Panc1 (cell line): ENCODE results near the gene TM4SF20. TPM values are rescaled to one million over a fixed set of nuclear protein-coding genes. Genes with fewer than 3 reads are reported as not detected.

ENCODE experiments used
- ATAC-seq: fragments of 200-7000 bp; cut with Tn5 transposase; 2 replicates; pipeline ENCODE4 v1.9.1; 2020; ENCODE audit warnings: mild to moderate bottlenecking, moderate library complexity
- BruUV-seq: library from RNA; stranded (reverse); fragments of 400-500 nt; replicated peaks from 2 replicates; lab custom pipeline; 2021; lab: Mats Ljungman, UMichigan
- CTCF ChIA-PET: fragments of 300-600 bp; sonication (Branson Sonifier 250); formaldehyde crosslinking; loops from one replicate; lab custom pipeline; 2022; ENCODE audit warnings: antibody characterized with exemption; lab: Charles Lee
- POLR2A ChIA-PET: fragments of 300-600 bp; sonication (Branson Sonifier 250); formaldehyde crosslinking; loops from one replicate; lab custom pipeline; 2022; ENCODE audit warnings: antibody characterized with exemption; lab: Charles Lee
- DNase-seq: peaks from one replicate; pipeline ENCODE4 v3.0.0-alpha.2; 2010; ENCODE audit warnings: low read depth, low spot score
- H3K27ac ChIP-seq: 2 replicates; pipeline ENCODE4 v1.5.1; 2011; ENCODE audit warnings: mild to moderate bottlenecking, low read length, inconsistent platforms
- H3K27me3 ChIP-seq: fragments of 200-500 bp; sonication (Bioruptor generic); 2 replicates; pipeline ENCODE4 v1.6.0; 2014; ENCODE audit warnings: low read length, inconsistent platforms; ENCODE audit not compliant: control insufficient read depth, insufficient read depth
- H3K36me3 ChIP-seq: fragments of 200-500 bp; sonication (Bioruptor generic); 2 replicates; pipeline ENCODE4 v1.5.1; 2014; ENCODE audit warnings: inconsistent platforms, mild to moderate bottlenecking, low read length, moderate library complexity; ENCODE audit not compliant: control insufficient read depth, insufficient read depth
- H3K4me1 ChIP-seq: 2 replicates; pipeline ENCODE4 v1.5.1; 2011; ENCODE audit warnings: inconsistent platforms, mild to moderate bottlenecking, low read length, moderate library complexity; ENCODE audit not compliant: control insufficient read depth, insufficient read depth
- H3K4me3 ChIP-seq, 2 experiments: 2 replicates each; pipeline ENCODE4 v1.5.1; 2011 to 2012; ENCODE audit warnings: low read depth in 2 of 2, low read length in 2 of 2, mild to moderate bottlenecking in 2 of 2, inconsistent platforms in 1 of 2, moderate library complexity in 1 of 2
- H3K9me3 ChIP-seq: fragments of 200-500 bp; sonication (Bioruptor generic); 2 replicates; pipeline ENCODE4 v1.5.1; 2014; ENCODE audit warnings: low read depth, mild to moderate bottlenecking, inconsistent platforms, low read length, moderate library complexity; ENCODE audit not compliant: control insufficient read depth, insufficient read depth
- POLR2AphosphoS5 ChIP-seq: IDR thresholded peaks from 2 replicates; pipeline ENCODE4 v1.6.1; 2012; ENCODE audit warnings: mild to moderate bottlenecking, low read depth, low read length, moderate library complexity
- SIN3A ChIP-seq: IDR thresholded peaks from 2 replicates; pipeline ENCODE4 v1.6.1; 2012; ENCODE audit warnings: low read depth, mild to moderate bottlenecking, low read length, moderate library complexity, borderline replicate concordance; ENCODE audit not compliant: insufficient read depth
- TCF7L2 ChIP-seq: IDR thresholded peaks from 2 replicates; pipeline ENCODE4 v1.6.1; 2011; ENCODE audit warnings: mild to moderate bottlenecking, low read depth, low read length, inconsistent platforms
- in situ Hi-C: cut with HindIII; loops from 2 replicates; pipeline ENCODE4 v1.10.0; 2016; ENCODE audit warnings: low sequenced_read_pairs, low pct_unique_long_range_greater_than_20kb
- intact Hi-C: fragments of 100-400 bp; cut with micrococcal nuclease; formaldehyde crosslinking; loops from one replicate; pipeline ENCODE4 v1.10.0; 2022; ENCODE audit not compliant: unreplicated experiment
- total RNA-seq: library from RNA; stranded (reverse); gene quantifications from one replicate; pipeline ENCODE4 v1.2.1, GENCODE V29; 2021; ENCODE audit not compliant: unreplicated experiment
- TF ChIP-seq, protein P1 (sequence below): fragments of 450-650 bp; IDR thresholded peaks from 2 replicates; pipeline ENCODE4 v1.5.1; 2017; ENCODE audit warnings: mild to moderate bottlenecking
- TF ChIP-seq, protein P2 (sequence below), 2 experiments: IDR thresholded peaks; 2 replicates each; pipeline ENCODE4 v1.6.1; 2011 to 2012; ENCODE audit warnings: low read depth in 2 of 2, control low read depth in 1 of 2, low read length in 1 of 2, mild to moderate bottlenecking in 1 of 2, moderate library complexity in 1 of 2; ENCODE audit not compliant: insufficient read depth in 1 of 2

TM4SF20 gene
- total RNA-seq, 1 experiment from 2014 or later: not detected

DNA sequence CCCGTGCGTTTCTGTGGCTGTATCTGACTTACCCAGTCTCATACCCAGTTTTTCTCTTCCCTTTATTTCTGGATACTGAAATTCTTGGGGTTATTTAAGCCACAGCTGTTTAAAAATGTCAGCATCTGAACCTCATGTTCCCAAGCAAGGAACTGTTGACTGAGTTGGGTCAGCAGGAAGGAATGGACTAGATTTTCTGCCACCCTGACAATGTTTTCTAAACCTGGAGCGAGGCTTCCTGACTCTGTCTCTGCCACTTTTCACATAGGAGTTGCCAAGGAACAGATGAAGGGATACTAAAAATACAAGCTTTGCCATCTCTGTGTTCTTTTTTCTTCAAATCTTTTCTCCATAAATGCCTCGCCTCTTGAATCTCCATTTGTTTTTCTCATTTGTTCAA is 37.6 kb upstream of the TM4SF20 start:
- in situ Hi-C loops: no loop called here
- Histone ChIP-seq H3K36me3 (no peaks in the 10 kb centered on the region), H3K4me3 (no peak overlapping the region), H3K27ac (no peak overlapping the region), H3K4me1 (no peaks in the 10 kb centered on the region), H3K9me3 (no peaks in the 10 kb centered on the region), H3K27me3 (no peaks in the 10 kb centered on the region)
- intact Hi-C loops: no loop called here
- ATAC-seq (no peak), DNase-seq (no peak)
- ChIA-PET POLR2A (interaction anchor here (0.6 kb wide), 1 partner anchor 50 kb away, joined by 3 read pairs; no protein-coding TSS in a partner anchor), CTCF (no interaction called here)
- no peak for TF ChIP-seq SIN3A
- TF ChIP-seq, protein P1, sequence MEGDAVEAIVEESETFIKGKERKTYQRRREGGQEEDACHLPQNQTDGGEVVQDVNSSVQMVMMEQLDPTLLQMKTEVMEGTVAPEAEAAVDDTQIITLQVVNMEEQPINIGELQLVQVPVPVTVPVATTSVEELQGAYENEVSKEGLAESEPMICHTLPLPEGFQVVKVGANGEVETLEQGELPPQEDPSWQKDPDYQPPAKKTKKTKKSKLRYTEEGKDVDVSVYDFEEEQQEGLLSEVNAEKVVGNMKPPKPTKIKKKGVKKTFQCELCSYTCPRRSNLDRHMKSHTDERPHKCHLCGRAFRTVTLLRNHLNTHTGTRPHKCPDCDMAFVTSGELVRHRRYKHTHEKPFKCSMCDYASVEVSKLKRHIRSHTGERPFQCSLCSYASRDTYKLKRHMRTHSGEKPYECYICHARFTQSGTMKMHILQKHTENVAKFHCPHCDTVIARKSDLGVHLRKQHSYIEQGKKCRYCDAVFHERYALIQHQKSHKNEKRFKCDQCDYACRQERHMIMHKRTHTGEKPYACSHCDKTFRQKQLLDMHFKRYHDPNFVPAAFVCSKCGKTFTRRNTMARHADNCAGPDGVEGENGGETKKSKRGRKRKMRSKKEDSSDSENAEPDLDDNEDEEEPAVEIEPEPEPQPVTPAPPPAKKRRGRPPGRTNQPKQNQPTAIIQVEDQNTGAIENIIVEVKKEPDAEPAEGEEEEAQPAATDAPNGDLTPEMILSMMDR: no peak
- TF ChIP-seq POLR2AphosphoS5: no peak
- no peak for TF ChIP-seq TCF7L2
- TF ChIP-seq, protein P2, sequence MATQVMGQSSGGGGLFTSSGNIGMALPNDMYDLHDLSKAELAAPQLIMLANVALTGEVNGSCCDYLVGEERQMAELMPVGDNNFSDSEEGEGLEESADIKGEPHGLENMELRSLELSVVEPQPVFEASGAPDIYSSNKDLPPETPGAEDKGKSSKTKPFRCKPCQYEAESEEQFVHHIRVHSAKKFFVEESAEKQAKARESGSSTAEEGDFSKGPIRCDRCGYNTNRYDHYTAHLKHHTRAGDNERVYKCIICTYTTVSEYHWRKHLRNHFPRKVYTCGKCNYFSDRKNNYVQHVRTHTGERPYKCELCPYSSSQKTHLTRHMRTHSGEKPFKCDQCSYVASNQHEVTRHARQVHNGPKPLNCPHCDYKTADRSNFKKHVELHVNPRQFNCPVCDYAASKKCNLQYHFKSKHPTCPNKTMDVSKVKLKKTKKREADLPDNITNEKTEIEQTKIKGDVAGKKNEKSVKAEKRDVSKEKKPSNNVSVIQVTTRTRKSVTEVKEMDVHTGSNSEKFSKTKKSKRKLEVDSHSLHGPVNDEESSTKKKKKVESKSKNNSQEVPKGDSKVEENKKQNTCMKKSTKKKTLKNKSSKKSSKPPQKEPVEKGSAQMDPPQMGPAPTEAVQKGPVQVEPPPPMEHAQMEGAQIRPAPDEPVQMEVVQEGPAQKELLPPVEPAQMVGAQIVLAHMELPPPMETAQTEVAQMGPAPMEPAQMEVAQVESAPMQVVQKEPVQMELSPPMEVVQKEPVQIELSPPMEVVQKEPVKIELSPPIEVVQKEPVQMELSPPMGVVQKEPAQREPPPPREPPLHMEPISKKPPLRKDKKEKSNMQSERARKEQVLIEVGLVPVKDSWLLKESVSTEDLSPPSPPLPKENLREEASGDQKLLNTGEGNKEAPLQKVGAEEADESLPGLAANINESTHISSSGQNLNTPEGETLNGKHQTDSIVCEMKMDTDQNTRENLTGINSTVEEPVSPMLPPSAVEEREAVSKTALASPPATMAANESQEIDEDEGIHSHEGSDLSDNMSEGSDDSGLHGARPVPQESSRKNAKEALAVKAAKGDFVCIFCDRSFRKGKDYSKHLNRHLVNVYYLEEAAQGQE (IDR thresholded peaks at IDR 0.05; ENCODE audit: insufficient read depth in 1 of 2, low read depth in 2 of 2, low read length in 1 of 2): no peak
- BruUV-seq: no TSS peak

DNA sequence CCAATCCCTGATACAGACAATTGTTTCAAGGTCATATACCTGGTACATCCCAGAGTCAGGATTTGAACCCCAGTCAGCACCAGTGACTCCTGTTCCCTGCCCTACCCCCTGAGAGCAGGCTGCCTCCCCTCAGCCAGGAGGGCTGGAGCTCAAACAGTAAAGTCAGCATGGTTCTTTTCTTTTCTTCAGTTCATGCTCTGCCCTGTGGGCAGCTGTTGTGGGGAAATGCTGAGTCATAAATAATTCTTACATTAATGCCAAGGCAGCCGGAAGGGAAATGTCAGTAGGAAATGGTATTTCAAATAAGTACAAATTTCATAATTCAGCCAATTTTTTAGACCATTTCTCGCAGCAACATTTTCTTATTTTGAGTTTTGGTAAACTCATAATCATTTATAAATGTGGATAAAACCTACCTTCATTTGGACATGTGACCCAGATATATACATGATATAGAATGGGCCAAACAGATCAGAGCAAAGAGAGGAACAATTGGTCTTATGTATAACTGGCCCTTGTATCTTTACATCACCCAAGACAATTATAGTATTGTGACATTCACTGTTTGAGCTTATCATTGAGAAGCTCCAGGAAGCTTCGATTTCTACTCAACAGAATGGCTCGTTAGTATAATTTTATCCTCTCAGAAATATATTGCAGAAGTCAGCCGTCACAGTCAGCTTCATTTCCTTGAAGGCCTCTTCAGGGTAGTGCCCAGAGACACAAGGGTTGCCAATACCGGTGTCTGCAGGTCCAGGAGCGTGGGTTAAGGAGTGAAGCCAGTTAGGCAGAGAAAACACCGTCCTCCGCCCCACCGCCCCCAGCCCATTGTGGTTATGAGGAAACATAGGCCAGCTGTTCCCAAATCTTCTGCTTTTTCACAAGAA is 36.7 kb upstream of the TM4SF20 start:
- intact Hi-C loops: no loop called here

More for the DNA sequence above, 36.7 kb upstream of the TM4SF20 start:
- ATAC-seq: peak; percentile 67; the same call in 1 of the 2 replicates
- H3K36me3 ChIP-seq: no peaks in the 10 kb centered on the region
- no peak overlapping the region for H3K4me3 ChIP-seq
- H3K9me3 ChIP-seq: no peaks in the 10 kb centered on the region
- in situ Hi-C loops: no loop called here
- H3K4me1 ChIP-seq: no peaks in the 10 kb centered on the region
- no peak overlapping the region for H3K27ac ChIP-seq
- H3K27me3 ChIP-seq: no peaks in the 10 kb centered on the region
- no TSS peak for BruUV-seq
- CTCF ChIA-PET: interaction anchor here (0.7 kb wide), 1 partner anchor 117 kb away, joined by 10 read pairs; no protein-coding TSS in a partner anchor
- no peak for DNase-seq
- POLR2A ChIA-PET: interaction anchor here (0.6 to 0.7 kb wide), 3 partner anchors 9 to 710 kb away, joined by 3 to 4 read pairs (median 3); no protein-coding TSS in a partner anchor
- no peak for TF ChIP-seq POLR2AphosphoS5
- TF ChIP-seq, protein P2 (IDR thresholded peaks at IDR 0.05; ENCODE audit: insufficient read depth in 1 of 2, low read depth in 2 of 2, low read length in 1 of 2): no peak
- TF ChIP-seq TCF7L2: no peak
- TF ChIP-seq, protein P1: no peak
- no peak for TF ChIP-seq SIN3A
